Astrocyte (in vitro differentiated cells and primary cell): ENCODE data around the gene UBE2Q1.

Experiments
- CTCF ChIP-seq: IDR thresholded peaks from 2 replicates; pipeline ENCODE4 v1.5.1; 2011; ENCODE audit warnings: low read depth, mild to moderate bottlenecking, inconsistent platforms, low read length, moderate library complexity; ENCODE audit not compliant: insufficient read depth
- EZH2 ChIP-seq: IDR thresholded peaks from 2 replicates; pipeline ENCODE4 v1.6.1; 2012; ENCODE audit warnings: mild to moderate bottlenecking, low read length, inconsistent platforms; ENCODE audit not compliant: insufficient read depth

GRCh38 chr1:154586641-154587040, 28.2 kb upstream of the UBE2Q1 start:
- no peak for TF ChIP-seq CTCF
- TF ChIP-seq EZH2: no peak
